ENCODE results near the gene MYO9B. TPM values are rescaled to one million over a fixed set of nuclear protein-coding genes. Genes with fewer than 3 reads are reported as not detected.
"Not testable (repeated sequence)": the region's sequence is repeated elsewhere in the genome, so short reads cannot be mapped to it uniquely, and the experiment has no call there.

MYO9B gene
- total and polyA plus RNA-seq, 5 experiments from 2014 or later, result 3.3 to 171 (median 22.3) TPM

- H3K9me3 Mint-ChIP-seq, result peaks cover 0 to 6% (median 0%) of the 10 kb centered on the region in 9 donors
- no peaks in the 10 kb centered on the region for H3K27me3 Mint-ChIP-seq
- ATAC-seq (no peak), DNase-seq (no peak)
- H3K4me3 Mint-ChIP-seq, result peak overlapping the region in 1 of 10 donors; percentile 17
- peaks cover 14 to 94% (median 39%) of the 10 kb centered on the region in 3 donors for H3K36me3 Mint-ChIP-seq
- H3K27ac Mint-ChIP-seq, result peak overlapping the region in 8 of 10 donors; percentile 14 to 80 (median 48)
- H3K4me1 Mint-ChIP-seq, result no peaks in the 10 kb centered on the region
- POLR2A ChIA-PET, result no interaction called here
Measured at GRCh38 chr19:17159466-17160393, 84.2 kb downstream of the MYO9B start.

DNA sequence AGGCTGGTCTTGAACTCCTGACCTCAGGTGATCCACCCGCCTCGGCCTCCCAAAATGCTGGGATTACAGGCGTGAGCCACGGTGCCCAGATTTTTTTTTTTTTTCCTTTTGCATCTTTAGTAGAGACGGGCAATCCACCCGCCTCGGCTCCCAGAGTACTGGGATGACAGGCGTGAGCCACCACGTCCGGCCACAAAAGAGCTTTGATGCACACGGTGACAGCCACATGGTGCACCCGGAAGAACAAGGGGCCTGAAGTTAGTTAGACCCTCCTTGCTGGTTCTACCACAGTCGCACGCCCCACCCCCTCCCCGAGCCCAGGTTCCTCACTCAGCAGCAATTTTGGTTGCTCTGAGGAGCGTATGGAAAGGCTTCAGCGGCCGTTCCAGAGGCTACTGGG is 85.3 kb downstream of the MYO9B start:
- no peak for ATAC-seq
- Mint-ChIP-seq H3K27me3 (no peaks in the 10 kb centered on the region), H3K9me3 (peaks cover 0 to 6% (median 0%) of the 10 kb centered on the region in 9 donors), H3K36me3 (peaks cover 14 to 93% (median 40%) of the 10 kb centered on the region in 3 donors), H3K4me1 (no peaks in the 10 kb centered on the region), H3K27ac (peak overlapping the region in 1 of 10 donors; percentile 20), H3K4me3 (peak overlapping the region in 1 of 10 donors; percentile 43)
- DNase-seq, result peak in 1 of 10 donors; percentile 33
- POLR2A ChIA-PET, result no interaction called here

GRCh38 chr19:17162131-17162530 is 86.6 kb downstream of the MYO9B start:
- H3K27ac Mint-ChIP-seq, H3K4me3 Mint-ChIP-seq, H3K4me1 Mint-ChIP-seq, ATAC-seq, H3K9me3 Mint-ChIP-seq, H3K27me3 Mint-ChIP-seq, DNase-seq: not testable (repeated sequence)
- peaks cover 14 to 91% (median 42%) of the 10 kb centered on the region in 3 donors for H3K36me3 Mint-ChIP-seq
- POLR2A ChIA-PET, result interaction anchor here (0.9 kb wide), 1 partner anchor 21 kb away, joined by 10 read pairs; no protein-coding TSS in a partner anchor

GRCh38 chr19:17162580-17162979 is 87.0 kb downstream of the MYO9B start:
- DNase-seq, result no peak
- Mint-ChIP-seq H3K27me3 (no peaks in the 10 kb centered on the region), H3K36me3 (peaks cover 14 to 91% (median 41%) of the 10 kb centered on the region in 3 donors), H3K4me1 (no peaks in the 10 kb centered on the region), H3K9me3 (peaks cover 0 to 6% (median 0%) of the 10 kb centered on the region in 9 donors), H3K27ac (no peak overlapping the region), H3K4me3 (no peak overlapping the region)
- POLR2A ChIA-PET, result interaction anchor here (0.9 kb wide), 1 partner anchor 20 kb away, joined by 10 read pairs; no protein-coding TSS in a partner anchor
- ATAC-seq, result no peak

GRCh38 chr19:17163652-17164051 is 88.1 kb downstream of the MYO9B start:
- Mint-ChIP-seq H3K4me3 (no peak overlapping the region), H3K27ac (peak overlapping the region in 1 of 10 donors; percentile 67)
- POLR2A ChIA-PET, result interaction anchor here (0.6 to 0.7 kb wide), 3 partner anchors 52 to 311 kb away, joined by 3 to 7 read pairs (median 5); partner anchors contain the start of gene USE1

DNA sequence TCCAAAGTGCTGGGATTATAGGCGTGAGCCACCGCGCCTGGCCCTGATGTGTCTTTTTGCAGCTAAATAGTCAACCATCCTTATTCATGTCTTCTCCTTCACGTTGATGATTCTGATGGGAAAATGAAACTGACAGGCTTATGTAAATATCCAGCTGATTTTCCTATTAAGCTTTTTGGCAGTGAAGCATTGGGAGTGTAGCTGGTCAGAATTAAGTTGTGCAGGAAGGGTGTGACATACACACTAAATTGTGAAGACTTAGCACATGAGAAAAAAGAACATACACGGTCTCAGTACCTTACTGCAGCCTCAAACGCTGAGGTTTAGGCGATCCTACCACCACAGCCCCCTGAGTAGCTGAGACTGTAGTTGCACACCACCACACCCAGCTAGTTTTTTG is 89.1 kb downstream of the MYO9B start:
- Mint-ChIP-seq H3K4me3 (no peak overlapping the region), H3K27me3 (no peaks in the 10 kb centered on the region), H3K9me3 (peaks cover 0 to 6% (median 0%) of the 10 kb centered on the region in 9 donors), H3K4me1 (no peaks in the 10 kb centered on the region), H3K27ac (peak overlapping the region in 4 of 10 donors; percentile 11 to 62 (median 22)), H3K36me3 (peaks cover 14 to 91% (median 40%) of the 10 kb centered on the region in 3 donors)
- POLR2A ChIA-PET, result no interaction called here
- ATAC-seq, result no peak
- no peak for DNase-seq

More at GRCh38 chr19:17163652-17164051, 88.1 kb downstream of the MYO9B start:
- Mint-ChIP-seq H3K9me3 (peaks cover 0 to 6% (median 0%) of the 10 kb centered on the region in 9 donors), H3K27me3 (no peaks in the 10 kb centered on the region), H3K36me3 (peaks cover 14 to 91% (median 45%) of the 10 kb centered on the region in 3 donors), H3K4me1 (no peaks in the 10 kb centered on the region)
- DNase-seq (no peak), ATAC-seq (no peak)

DNA sequence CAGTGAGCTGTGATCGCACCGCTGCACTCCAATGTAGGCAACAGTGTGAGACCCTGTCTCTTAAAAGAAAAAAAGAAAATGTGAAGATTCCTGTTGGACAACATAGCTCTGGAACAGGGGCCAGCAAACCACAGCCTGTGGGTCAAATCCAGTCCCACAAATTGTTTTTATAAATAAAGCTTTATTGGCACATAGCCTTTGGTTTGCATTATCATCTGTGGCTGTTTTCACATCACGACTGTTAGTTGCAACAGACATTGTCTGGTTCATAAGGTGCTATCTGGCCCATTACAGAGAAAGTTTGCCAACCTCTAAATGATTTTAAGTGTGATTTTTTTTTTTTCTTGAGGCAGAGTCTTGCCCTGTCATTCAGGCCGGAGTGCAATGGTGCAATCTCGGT is 90.1 kb downstream of the MYO9B start:
- Mint-ChIP-seq H3K4me3 (no peak overlapping the region), H3K36me3 (peaks cover 14 to 94% (median 35%) of the 10 kb centered on the region in 3 donors), H3K9me3 (peaks cover 0 to 6% (median 0%) of the 10 kb centered on the region in 9 donors), H3K4me1 (no peaks in the 10 kb centered on the region), H3K27me3 (no peaks in the 10 kb centered on the region), H3K27ac (no peak overlapping the region)
- ATAC-seq (no peak), DNase-seq (no peak)
- POLR2A ChIA-PET, result interaction anchor here (0.6 to 1.1 kb wide), 2 partner anchors 10 to 39 kb away, joined by 4 read pairs; no protein-coding TSS in a partner anchor

DNA sequence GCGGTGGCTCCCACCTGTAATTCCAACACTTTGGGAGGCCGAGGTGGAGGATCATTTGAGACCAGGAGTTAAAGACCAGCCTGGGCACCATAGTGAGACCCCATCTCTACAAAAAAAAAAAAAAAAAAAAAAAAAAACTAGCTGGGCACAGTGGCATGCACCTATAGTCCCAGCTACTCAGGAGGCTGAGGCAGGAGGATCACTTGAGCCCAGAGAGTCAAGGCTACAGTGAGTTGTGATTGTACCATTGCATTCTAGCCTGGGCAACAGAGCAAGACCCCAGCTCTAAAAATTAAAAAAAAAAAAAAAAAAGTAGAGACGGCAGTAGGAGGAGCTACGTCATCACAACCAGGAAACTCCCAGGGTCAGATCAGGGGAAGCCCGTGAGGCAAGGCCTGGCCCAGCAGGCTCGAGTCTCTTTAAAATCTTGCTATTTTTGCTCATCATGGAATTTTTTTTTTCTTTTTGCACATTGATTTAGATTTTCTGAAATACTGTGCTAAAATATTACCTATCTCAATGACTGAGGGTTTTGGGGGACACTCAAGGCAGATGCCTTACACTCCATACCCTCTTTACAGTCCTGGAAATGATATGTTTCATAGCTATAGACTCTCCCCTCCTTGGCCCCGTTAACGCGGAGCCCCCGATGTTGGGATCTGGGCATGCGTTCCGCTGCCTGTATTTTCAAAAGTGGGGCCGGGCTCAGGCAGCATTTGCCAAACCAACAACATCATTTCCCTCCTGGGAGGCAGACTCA is 95.1 kb downstream of the MYO9B start:
- DNase-seq, result no peak
- peaks cover 0 to 91% (median 21%) of the 10 kb centered on the region in 3 donors for H3K36me3 Mint-ChIP-seq
- ATAC-seq, result no peak
- H3K4me3 Mint-ChIP-seq, result peak overlapping the region in 1 of 10 donors; percentile 7
- H3K27ac Mint-ChIP-seq, result peak overlapping the region in 2 of 10 donors; percentile 13 to 21
- no peaks in the 10 kb centered on the region for H3K4me1 Mint-ChIP-seq
- no peaks in the 10 kb centered on the region for H3K27me3 Mint-ChIP-seq
- no peaks in the 10 kb centered on the region for H3K9me3 Mint-ChIP-seq
- POLR2A ChIA-PET, result interaction anchor here (0.6 to 1.5 kb wide), 2 partner anchors 45 to 110 kb away, joined by 3 read pairs; no protein-coding TSS in a partner anchor

DNA sequence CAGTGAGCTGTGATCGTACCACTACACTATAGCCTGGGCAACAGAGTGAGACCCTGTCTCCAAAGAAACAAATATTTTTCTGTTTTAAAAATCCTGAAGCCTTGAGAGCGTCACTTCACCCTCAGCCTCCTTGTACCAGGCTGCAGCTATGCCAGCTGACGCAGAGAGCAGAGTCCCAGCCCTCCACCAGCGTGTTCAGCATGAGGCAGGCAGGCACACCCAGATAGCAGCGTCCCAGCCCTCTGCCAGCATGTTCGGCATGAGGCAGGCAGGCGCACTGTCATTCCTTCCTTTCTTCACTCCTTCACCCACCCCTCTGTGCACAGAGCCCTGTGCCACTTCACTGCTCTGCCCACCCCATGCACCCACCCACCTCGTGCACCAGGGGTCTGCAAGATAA is 96.3 kb downstream of the MYO9B start:
- Mint-ChIP-seq H3K36me3 (peaks cover 0 to 91% (median 22%) of the 10 kb centered on the region in 3 donors), H3K4me1 (peaks cover 0 to 1% (median 0%) of the 10 kb centered on the region in 4 donors), H3K27ac (peak overlapping the region in 1 of 10 donors; percentile 48), H3K4me3 (no peak overlapping the region), H3K9me3 (no peaks in the 10 kb centered on the region), H3K27me3 (no peaks in the 10 kb centered on the region)
- POLR2A ChIA-PET, result no interaction called here
- ATAC-seq (no peak), DNase-seq (no peak)

GRCh38 chr19:17172624-17173345 is 97.2 kb downstream of the MYO9B start:
- Mint-ChIP-seq H3K36me3 (peaks cover 0 to 91% (median 23%) of the 10 kb centered on the region in 3 donors), H3K4me3 (no peak overlapping the region), H3K9me3 (no peaks in the 10 kb centered on the region), H3K27ac (peak overlapping the region in 2 of 10 donors; percentile 27 to 66), H3K4me1 (peaks cover 0 to 1% (median 0%) of the 10 kb centered on the region in 4 donors), H3K27me3 (no peaks in the 10 kb centered on the region)
- ATAC-seq (no peak), DNase-seq (no peak)
- POLR2A ChIA-PET, result interaction anchor here (0.6 kb wide), 1 partner anchor 51 kb away, joined by 6 read pairs; no protein-coding TSS in a partner anchor

GRCh38 chr19:17178291-17178690 is 102.7 kb downstream of the MYO9B start:
- Mint-ChIP-seq H3K36me3 (peaks cover 0 to 69% (median 13%) of the 10 kb centered on the region in 3 donors), H3K4me3 (no peak overlapping the region), H3K4me1 (peaks cover 4 to 11% (median 6%) of the 10 kb centered on the region in 4 donors), H3K9me3 (no peaks in the 10 kb centered on the region), H3K27ac (peak overlapping the region in 2 of 10 donors; percentile 20 to 33), H3K27me3 (no peaks in the 10 kb centered on the region)
- DNase-seq (no peak), ATAC-seq (no peak)
- POLR2A ChIA-PET, result no interaction called here
